IMR-90 (cell line): ENCODE data around the gene ABCB1. TPM values are rescaled to one million over a fixed set of nuclear protein-coding genes. Genes with fewer than 3 reads are reported as not detected.

Experiments
- ATAC-seq: fragments of 200-7000 bp; cut with Tn5 transposase; 2 replicates; pipeline ENCODE4 v1.9.1; 2020; ENCODE audit warnings: low read depth, mild to moderate bottlenecking, moderate library complexity
- BruUV-seq: library from RNA; stranded (reverse); fragments of 400-500 nt; replicated peaks from 2 replicates; lab custom pipeline; 2021; lab: Mats Ljungman, UMichigan
- CTCF ChIA-PET: fragments of 300-600 bp; formaldehyde crosslinking; extraction: SDS; loops from one replicate; lab custom pipeline; 2021; ENCODE audit warnings: antibody characterized with exemption; lab: Yijun Ruan, JAX
- POLR2A ChIA-PET: fragments of 300-600 bp; sonication (Branson Sonifier 250); formaldehyde crosslinking; loops from one replicate; lab custom pipeline; 2022; ENCODE audit warnings: antibody characterized with exemption; ENCODE audit not compliant: unreplicated experiment; lab: Charles Lee
- DNase-seq: peaks from one replicate; pipeline ENCODE4 v3.0.0; 2013
- H2AFZ ChIP-seq: replicated peaks from 2 replicates; pipeline ENCODE3; 2013; ENCODE audit warnings: low read length, mild to moderate bottlenecking; ENCODE audit not compliant: poor library complexity
- H2AK5ac ChIP-seq: 2 replicates; pipeline ENCODE4 v1.6.1; 2013; ENCODE audit warnings: low read depth, low read length, inconsistent platforms
- H2AK9ac ChIP-seq: replicated peaks from 2 replicates; pipeline ENCODE3; 2013; ENCODE audit warnings: mild to moderate bottlenecking, low read depth, low read length, moderate library complexity; ENCODE audit not compliant: poor library complexity
- H2BK120ac ChIP-seq: 2 replicates; pipeline ENCODE4 v1.6.1; 2013; ENCODE audit warnings: low read depth, low read length, inconsistent platforms
- H2BK15ac ChIP-seq: 3 replicates; pipeline ENCODE4 v1.6.1; 2013; ENCODE audit warnings: low read depth, low read length, inconsistent platforms
- H2BK20ac ChIP-seq: 2 replicates; pipeline ENCODE4 v1.6.1; 2013; ENCODE audit warnings: low read depth, mild to moderate bottlenecking, inconsistent platforms, low read length, moderate library complexity
- H2BK5ac ChIP-seq: 2 replicates; pipeline ENCODE4 v1.6.1; 2013; ENCODE audit warnings: mild to moderate bottlenecking, low read depth, low read length, inconsistent platforms; ENCODE audit not compliant: poor library complexity, severe bottlenecking
- H3K14ac ChIP-seq: replicated peaks from 2 replicates; pipeline ENCODE4 v1.6.1; 2013; ENCODE audit warnings: low read depth, low read length, inconsistent platforms
- H3K18ac ChIP-seq: 2 replicates; pipeline ENCODE4 v1.6.1; 2013; ENCODE audit warnings: low read depth, low read length, control low read depth
- H3K23ac ChIP-seq: 2 replicates; pipeline ENCODE4 v1.6.1; 2013; ENCODE audit warnings: low read depth, low read length, inconsistent platforms
- H3K27ac ChIP-seq: 2 replicates; pipeline ENCODE4 v1.5.1; 2013; ENCODE audit warnings: mild to moderate bottlenecking, control low read depth, low read length; ENCODE audit not compliant: insufficient read depth
- H3K27me3 ChIP-seq: 2 replicates; pipeline ENCODE4 v1.6.1; 2013; ENCODE audit warnings: low read length; ENCODE audit not compliant: control insufficient read depth, insufficient read depth
- H3K36me3 ChIP-seq: 2 replicates; pipeline ENCODE4 v1.6.1; 2013; ENCODE audit warnings: low read length, mixed read lengths; ENCODE audit not compliant: control insufficient read depth, insufficient read depth
- H3K4ac ChIP-seq: 2 replicates; pipeline ENCODE4 v1.6.1; 2013; ENCODE audit warnings: low read depth, low read length, inconsistent platforms
- H3K4me1 ChIP-seq: 2 replicates; pipeline ENCODE4 v1.6.1; 2013; ENCODE audit warnings: low read length, mixed read lengths; ENCODE audit not compliant: control insufficient read depth, insufficient read depth
- H3K4me2 ChIP-seq: 2 replicates; pipeline ENCODE4 v1.6.1; 2013; ENCODE audit warnings: low read depth, mild to moderate bottlenecking, control low read depth, low read length, moderate library complexity
- H3K4me3 ChIP-seq: 2 replicates; pipeline ENCODE4 v1.5.1; 2013; ENCODE audit warnings: low read depth, mild to moderate bottlenecking, control low read depth, low read length, moderate library complexity; ENCODE audit not compliant: insufficient read depth
- H3K56ac ChIP-seq: 2 replicates; pipeline ENCODE4 v1.6.1; 2013; ENCODE audit warnings: low read length, inconsistent platforms; ENCODE audit not compliant: insufficient read depth; ENCODE audit errors: extremely low read depth
- H3K79me1 ChIP-seq, 2 experiments: 2 replicates each; pipeline ENCODE4 v1.6.1; 2013; ENCODE audit warnings: low read length in 2 of 2, inconsistent platforms in 1 of 2, low read depth in 1 of 2
- H3K9ac ChIP-seq: 2 replicates; pipeline ENCODE4 v1.6.1; 2013; ENCODE audit warnings: low read depth, low read length, control low read depth
- H3K9me1 ChIP-seq: 2 replicates; pipeline ENCODE4 v1.6.1; 2013; ENCODE audit warnings: low read length, inconsistent platforms; ENCODE audit not compliant: insufficient read depth
- H3K9me3 ChIP-seq: 2 replicates; pipeline ENCODE4 v1.6.1; 2013; ENCODE audit warnings: low read length; ENCODE audit not compliant: control insufficient read depth, insufficient read depth
- H4K20me1 ChIP-seq: 2 replicates; pipeline ENCODE4 v1.6.1; 2013; ENCODE audit warnings: low read length, inconsistent platforms; ENCODE audit not compliant: insufficient read depth
- H4K5ac ChIP-seq: 2 replicates; pipeline ENCODE4 v1.6.1; 2013; ENCODE audit warnings: mild to moderate bottlenecking, low read depth, low read length, control low read depth
- H4K8ac ChIP-seq, 2 experiments: 2 replicates each; pipeline ENCODE4 v1.6.1; 2013; ENCODE audit warnings: low read depth in 2 of 2, low read length in 2 of 2, control low read depth in 1 of 2, inconsistent platforms in 1 of 2
- H4K91ac ChIP-seq: 2 replicates; pipeline ENCODE4 v1.6.1; 2013; ENCODE audit warnings: low read depth, low read length, inconsistent platforms; ENCODE audit not compliant: insufficient read depth
- BHLHE40 ChIP-seq: fragments of 150-350 bp; IDR thresholded peaks from 2 replicates; pipeline ENCODE4 v1.6.1; 2016; ENCODE audit warnings: mild to moderate bottlenecking, low read depth, low read length
- CEBPB ChIP-seq: IDR thresholded peaks from 2 replicates; pipeline ENCODE4 v1.6.1; 2012; ENCODE audit warnings: low read depth, low read length, improper control_type of control experiment
- ELK1 ChIP-seq: fragments of 150-350 bp; IDR thresholded peaks from 2 replicates; pipeline ENCODE4 v1.6.1; 2016; ENCODE audit warnings: low read depth, mild to moderate bottlenecking, low read length, moderate library complexity, borderline replicate concordance
- FOS ChIP-seq: fragments of 150-350 bp; IDR thresholded peaks from 2 replicates; pipeline ENCODE4 v1.6.1; 2016; ENCODE audit warnings: low read depth, low read length
- MAFK ChIP-seq: IDR thresholded peaks from 2 replicates; pipeline ENCODE4 v1.6.1; 2012; ENCODE audit warnings: low read depth, low read length, improper control_type of control experiment
- MAZ ChIP-seq: IDR thresholded peaks from 2 replicates; pipeline ENCODE4 v1.6.1; 2012; ENCODE audit warnings: low read depth, mild to moderate bottlenecking, low read length, improper control_type of control experiment, moderate library complexity, borderline replicate concordance
- MXI1 ChIP-seq: IDR thresholded peaks from 2 replicates; pipeline ENCODE4 v1.6.1; 2012; ENCODE audit warnings: low read depth, mild to moderate bottlenecking, low read length, moderate library complexity, borderline replicate concordance
- NFE2L2 ChIP-seq: fragments of 150-350 bp; IDR thresholded peaks from 2 replicates; pipeline ENCODE4 v1.6.1; 2016; ENCODE audit warnings: low read depth, mild to moderate bottlenecking, low read length
- RCOR1 ChIP-seq: IDR thresholded peaks from 2 replicates; pipeline ENCODE4 v1.6.1; 2012; ENCODE audit warnings: mild to moderate bottlenecking, low read length, improper control_type of control experiment; ENCODE audit not compliant: insufficient replicate concordance
- RFX5 ChIP-seq: IDR thresholded peaks from 2 replicates; pipeline ENCODE4 v1.8.0; 2012; ENCODE audit warnings: low read depth, mild to moderate bottlenecking, low read length, moderate library complexity
- SMC3 ChIP-seq: fragments of 150-350 bp; IDR thresholded peaks from 2 replicates; pipeline ENCODE4 v1.6.1; 2016; ENCODE audit warnings: low read depth, mild to moderate bottlenecking, antibody characterized with exemption, low read length, moderate library complexity
- USF2 ChIP-seq: fragments of 150-350 bp; IDR thresholded peaks from 2 replicates; pipeline ENCODE4 v1.6.1; 2017; ENCODE audit warnings: mild to moderate bottlenecking, antibody characterized with exemption, low read length, low read depth
- WGBS, 2 experiments: methylation state at CpG; one replicate each; pipeline versions ENCODE4 v1.1.5 to v1.1.7; 2013; ENCODE audit warnings: missing lambda C conversion rate in 2 of 2; ENCODE audit not compliant: insufficient read length in 1 of 2; ENCODE audit errors: extremely low coverage in 2 of 2; 5-methylcytosine and 5-hydroxymethylcytosine counted together
- dilution Hi-C: fragments of 300-500 bp; cut with HindIII; formaldehyde crosslinking; loops from one replicate; pipeline ENCODE4 v1.14.3; 2018; ENCODE audit warnings: low sequenced_read_pairs; ENCODE audit not compliant: unreplicated experiment
- in situ Hi-C: fragments of 300-500 bp; cut with MboI; formaldehyde crosslinking; loops from 3 replicates; pipeline ENCODE4 v1.14.3; 2019; ENCODE audit warnings: low sequenced_read_pairs, inconsistent platforms, mixed read lengths
- intact Hi-C: fragments of 100-400 bp; cut with micrococcal nuclease; formaldehyde crosslinking; loops from 2 replicates; pipeline ENCODE4 v1.10.0; 2022
- polyA plus RNA-seq, 3 experiments: library from polyadenylated mRNA; depleted of rRNA; stranded (reverse); fragments of >200 nt; gene quantifications; 2 replicates each; pipeline ENCODE4 v1.2.3, GENCODE V29; 2012; ENCODE audit warnings: low replicate concordance in 1 of 3
- total RNA-seq: library from RNA; depleted of rRNA; stranded (reverse); fragments of >200 nt; gene quantifications from 2 replicates; pipeline ENCODE4 v1.2.3, GENCODE V29; 2012
- TF ChIP-seq, protein P1 (sequence below): conservative IDR thresholded peaks from 2 replicates; pipeline ENCODE4 v1.5.1; 2012; ENCODE audit warnings: mild to moderate bottlenecking, low read depth, low read length, improper control_type of control experiment

Gene ABCB1
- total and polyA plus RNA-seq, 2 of the 4 experiments (the other 2 are of a cell fraction) = 0.80 to 0.90 TPM

- H4K20me1 ChIP-seq = no peaks in the 10 kb centered on the region
- H2AK5ac ChIP-seq = no peak overlapping the region
- TF ChIP-seq FOS (no peak), RCOR1 (no peak), CEBPB (no peak), MXI1 (no peak), ELK1 (no peak), SMC3 (no peak), BHLHE40 (no peak), RFX5 (no peak), USF2 (no peak), MAFK (no peak), NFE2L2 (no peak), MAZ (no peak)
- TF ChIP-seq, protein P1, sequence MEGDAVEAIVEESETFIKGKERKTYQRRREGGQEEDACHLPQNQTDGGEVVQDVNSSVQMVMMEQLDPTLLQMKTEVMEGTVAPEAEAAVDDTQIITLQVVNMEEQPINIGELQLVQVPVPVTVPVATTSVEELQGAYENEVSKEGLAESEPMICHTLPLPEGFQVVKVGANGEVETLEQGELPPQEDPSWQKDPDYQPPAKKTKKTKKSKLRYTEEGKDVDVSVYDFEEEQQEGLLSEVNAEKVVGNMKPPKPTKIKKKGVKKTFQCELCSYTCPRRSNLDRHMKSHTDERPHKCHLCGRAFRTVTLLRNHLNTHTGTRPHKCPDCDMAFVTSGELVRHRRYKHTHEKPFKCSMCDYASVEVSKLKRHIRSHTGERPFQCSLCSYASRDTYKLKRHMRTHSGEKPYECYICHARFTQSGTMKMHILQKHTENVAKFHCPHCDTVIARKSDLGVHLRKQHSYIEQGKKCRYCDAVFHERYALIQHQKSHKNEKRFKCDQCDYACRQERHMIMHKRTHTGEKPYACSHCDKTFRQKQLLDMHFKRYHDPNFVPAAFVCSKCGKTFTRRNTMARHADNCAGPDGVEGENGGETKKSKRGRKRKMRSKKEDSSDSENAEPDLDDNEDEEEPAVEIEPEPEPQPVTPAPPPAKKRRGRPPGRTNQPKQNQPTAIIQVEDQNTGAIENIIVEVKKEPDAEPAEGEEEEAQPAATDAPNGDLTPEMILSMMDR = no peak
- H2BK120ac ChIP-seq = no peak overlapping the region
- no peak overlapping the region for H3K14ac ChIP-seq
- H3K4me2 ChIP-seq = no peak overlapping the region
- no peak overlapping the region for H4K8ac ChIP-seq
- no peak overlapping the region for H2BK5ac ChIP-seq
- no peaks in the 10 kb centered on the region for H3K79me1 ChIP-seq
- H4K91ac ChIP-seq = no peak overlapping the region
- no peaks in the 10 kb centered on the region for H3K4me1 ChIP-seq
- H3K56ac ChIP-seq = no peak overlapping the region
- in situ Hi-C loops = no loop called here
- POLR2A ChIA-PET = no interaction called here
- CTCF ChIA-PET = interaction anchor here (0.5 kb wide), 1 partner anchor 145 kb away, joined by 6 read pairs; no protein-coding TSS in a partner anchor
- BruUV-seq = no TSS peak
- no peak overlapping the region for H2AK9ac ChIP-seq
- no peak overlapping the region for H3K18ac ChIP-seq
- H3K27ac ChIP-seq = no peak overlapping the region
- ATAC-seq (no peak), DNase-seq (no peak)
- H3K23ac ChIP-seq = no peak overlapping the region
- no peak overlapping the region for H3K4me3 ChIP-seq
- no peaks in the 10 kb centered on the region for H3K9me3 ChIP-seq
- no peak overlapping the region for H2AFZ ChIP-seq
- no peak overlapping the region for H2BK15ac ChIP-seq
- H3K27me3 ChIP-seq = no peaks in the 10 kb centered on the region
- 83% methylated on average over 2 of the region's 7 CpGs; no CpG with 5 or more reads in 1 of the 2 experiments for WGBS, 2 experiments
- H3K4ac ChIP-seq = no peak overlapping the region
- intact Hi-C loops = no loop called here
- H3K36me3 ChIP-seq = no peaks in the 10 kb centered on the region
- dilution Hi-C loops = no loop called here
- H2BK20ac ChIP-seq = no peak overlapping the region
- H3K9ac ChIP-seq = no peak overlapping the region
- no peaks in the 10 kb centered on the region for H3K9me1 ChIP-seq
- no peak overlapping the region for H4K5ac ChIP-seq
Observed at GRCh38 chr7:87548123-87548919, 52.4 kb downstream of the ABCB1 start.
